Stimulated activated CD8-positive, alpha-beta memory T cell treated with anti-CD3 and anti-CD28 coated beads, Interleukin-4, amount 100 ng/mL, for 1 hour (primary cell): ENCODE results near the gene ANO6.
"Not testable (repeated sequence)": the region's sequence is repeated elsewhere in the genome, so short reads cannot be mapped to it uniquely, and the experiment has no call there.

Experiments used
- DNase-seq, 2 donors: peaks; one replicate each; pipeline ENCODE4 v3.0.0-alpha.2; 2020; ENCODE audit warnings: low read depth in 2 of 2, low spot score in 1 of 2

Gene ANO6

DNA sequence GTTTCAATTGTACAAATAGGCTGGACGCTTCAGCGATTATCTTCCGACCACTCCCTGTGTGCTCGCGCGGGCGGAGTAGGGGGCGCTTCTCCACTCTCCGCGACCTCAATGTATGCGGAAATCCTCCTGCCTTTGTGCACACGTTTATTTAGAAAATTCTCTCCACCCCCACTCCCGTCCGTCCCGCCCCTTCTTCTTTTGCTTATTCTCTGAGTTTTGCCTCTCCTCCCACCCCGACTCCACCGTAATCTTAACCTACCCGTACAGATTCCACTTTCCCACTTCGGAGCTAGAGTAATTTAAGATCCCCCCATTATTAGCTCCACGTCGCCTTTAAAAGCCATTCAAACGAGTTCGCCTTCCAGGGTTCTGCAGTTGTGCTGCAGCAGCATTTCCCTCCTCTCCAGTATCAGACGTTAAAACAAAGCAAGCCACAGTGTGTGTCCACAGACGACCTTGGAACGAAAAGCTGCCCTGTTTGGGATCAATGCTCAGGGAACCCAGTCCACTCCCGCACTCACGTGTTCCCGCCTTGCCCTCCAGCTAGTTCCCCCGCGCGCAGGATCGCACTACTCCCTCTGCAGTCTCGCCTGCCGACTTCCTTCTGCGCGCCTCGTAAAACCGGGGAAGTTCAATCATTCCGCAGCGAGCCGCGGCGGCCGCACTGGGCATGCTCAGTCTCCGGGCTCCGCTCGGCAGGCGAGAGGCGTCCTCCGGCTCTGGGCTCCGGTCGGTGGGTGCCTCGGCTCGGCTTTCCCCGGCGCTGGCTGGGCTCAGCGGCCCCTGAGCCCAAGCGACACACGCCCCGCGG, at the start of gene ANO6:
Gene ANO6 (plus strand): TSS at position 677 of the 811 bp plus-strand sequence. CDS start 227 bp downstream, outside the sequence.
- peak; percentile 41 to 60 for DNase-seq

- no peak for DNase-seq
Observed at GRCh38 chr12:45168976-45169375, 46.9 kb upstream of the ANO6 start.

GRCh38 chr12:45170456-45171042, 45.3 kb upstream of the ANO6 start:
- peak; percentile 62 to 72 for DNase-seq

- not testable (repeated sequence) for DNase-seq
Observed at GRCh38 chr12:45173293-45173692, 42.6 kb upstream of the ANO6 start.

GRCh38 chr12:45174595-45174994, 41.3 kb upstream of the ANO6 start:
- DNase-seq: no peak

- no peak for DNase-seq
Observed at GRCh38 chr12:45178771-45179170, 37.1 kb upstream of the ANO6 start.

DNA sequence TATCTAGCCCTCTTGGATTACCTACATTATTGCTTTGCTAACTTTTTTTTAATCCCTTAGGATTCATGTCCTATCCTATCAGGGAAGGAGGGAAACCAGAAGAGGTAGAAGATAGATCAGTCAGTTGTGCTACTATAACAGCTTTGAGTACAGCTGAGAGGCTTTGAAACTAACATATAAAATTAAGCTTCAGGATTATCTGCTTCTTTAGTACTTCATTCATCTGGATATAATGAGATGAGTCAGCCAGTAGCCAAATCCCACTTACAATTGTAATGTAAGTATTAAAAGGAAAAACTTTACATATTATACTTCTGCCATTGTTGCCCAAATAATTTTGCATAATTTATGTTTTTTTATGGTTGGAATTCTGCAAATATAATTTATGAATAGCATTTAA, 33.4 kb upstream of the ANO6 start:
- DNase-seq: no peak

DNA sequence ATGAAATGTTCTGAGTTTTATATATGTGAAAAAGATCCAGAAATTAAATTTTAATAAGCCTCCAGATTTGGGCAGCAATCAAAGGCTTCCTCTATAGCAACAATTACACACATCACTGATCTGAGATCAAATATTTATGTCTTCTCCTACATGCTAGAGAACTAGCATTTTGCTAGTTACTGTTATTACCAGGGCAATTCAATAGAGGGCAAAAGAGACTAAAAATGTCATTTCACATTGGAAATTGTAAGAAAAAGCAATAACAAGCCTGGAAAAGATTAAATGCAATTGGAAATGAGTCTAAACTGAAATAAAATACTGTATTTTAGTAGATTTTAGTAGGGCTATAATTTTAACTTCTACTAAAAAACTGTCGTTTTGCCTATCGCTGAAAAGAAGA, 32.6 kb upstream of the ANO6 start:
- DNase-seq: no peak

DNA sequence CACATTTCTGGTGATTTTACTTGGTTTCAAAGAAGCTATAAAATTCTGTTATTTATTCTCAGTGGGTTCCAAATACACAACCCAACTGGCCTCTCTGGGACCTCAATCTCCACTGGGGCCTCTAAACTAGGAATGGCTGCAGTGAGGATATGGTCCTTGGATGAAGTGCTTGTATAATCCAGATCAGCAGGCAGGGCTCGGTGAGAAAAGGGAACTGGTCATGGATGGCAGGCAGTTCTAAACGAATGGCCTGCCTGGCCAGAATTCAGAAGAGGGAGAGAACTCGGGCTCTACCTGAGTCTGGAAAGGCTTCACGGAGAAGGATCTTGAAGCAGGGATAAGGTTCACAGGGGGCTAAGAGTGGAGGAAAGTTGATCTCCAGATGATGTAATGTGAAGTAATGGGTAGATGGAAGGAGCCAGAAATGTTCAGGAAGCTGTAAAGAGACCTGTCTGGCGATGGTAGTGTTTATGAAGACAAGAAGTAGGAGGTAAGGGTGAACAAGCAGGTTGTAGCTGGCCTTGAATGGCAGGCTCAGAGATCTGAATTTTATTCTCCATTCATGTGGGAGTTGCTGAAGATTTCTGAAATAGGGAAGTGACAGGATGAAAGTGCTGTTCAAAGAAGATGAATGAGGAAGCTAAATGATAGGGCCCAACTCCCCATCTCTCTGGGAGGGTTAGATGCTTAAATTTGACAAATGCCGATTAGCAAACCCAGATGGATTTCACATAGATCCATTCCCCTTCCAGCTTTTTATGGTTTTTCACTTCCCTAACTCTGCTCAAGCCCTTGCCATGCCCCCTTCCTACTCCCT, 31.5 kb upstream of the ANO6 start:
- DNase-seq: no peak

DNA sequence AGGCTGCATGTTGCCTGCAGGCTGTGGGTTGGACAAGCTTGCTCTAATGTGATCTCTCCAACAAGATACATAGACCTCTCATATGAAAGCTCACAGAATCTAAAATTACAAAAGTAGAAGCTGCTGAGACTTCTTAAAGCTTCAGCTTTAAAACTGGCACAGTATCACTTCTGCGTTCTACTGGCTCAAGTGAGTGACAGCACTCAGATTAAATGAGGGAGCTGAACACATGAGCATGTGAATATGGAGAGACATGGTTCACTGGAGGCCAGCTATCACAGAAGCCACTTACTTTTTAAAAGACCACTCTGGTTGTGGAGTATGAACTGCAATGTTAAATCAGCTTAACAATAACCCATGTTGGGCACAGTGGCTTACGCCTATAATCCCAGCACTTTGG, 29.1 kb upstream of the ANO6 start:
- DNase-seq: no peak

GRCh38 chr12:45189766-45190403, 26.0 kb upstream of the ANO6 start:
- no peak for DNase-seq

DNA sequence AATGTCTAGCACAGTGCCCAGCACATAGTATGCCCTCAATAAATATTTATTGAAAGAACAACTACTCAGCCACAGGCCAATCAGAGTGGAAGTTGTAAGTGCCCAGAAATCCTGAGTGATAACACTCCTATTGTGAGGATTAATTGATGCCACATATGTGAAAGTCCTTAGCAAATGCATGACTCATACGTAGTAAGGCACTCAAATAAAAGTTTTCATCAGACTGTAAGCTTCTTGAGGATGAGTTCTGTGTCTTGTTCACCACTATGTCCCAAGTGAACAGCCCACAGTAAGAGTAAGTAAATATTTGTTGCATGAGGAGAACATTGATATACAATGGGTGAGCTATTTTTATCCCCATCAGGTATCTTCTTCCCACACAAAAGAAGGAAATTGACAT, 24.7 kb upstream of the ANO6 start:
- no peak for DNase-seq

- DNase-seq: no peak
Observed at GRCh38 chr12:45192707-45193106, 23.2 kb upstream of the ANO6 start.

DNA sequence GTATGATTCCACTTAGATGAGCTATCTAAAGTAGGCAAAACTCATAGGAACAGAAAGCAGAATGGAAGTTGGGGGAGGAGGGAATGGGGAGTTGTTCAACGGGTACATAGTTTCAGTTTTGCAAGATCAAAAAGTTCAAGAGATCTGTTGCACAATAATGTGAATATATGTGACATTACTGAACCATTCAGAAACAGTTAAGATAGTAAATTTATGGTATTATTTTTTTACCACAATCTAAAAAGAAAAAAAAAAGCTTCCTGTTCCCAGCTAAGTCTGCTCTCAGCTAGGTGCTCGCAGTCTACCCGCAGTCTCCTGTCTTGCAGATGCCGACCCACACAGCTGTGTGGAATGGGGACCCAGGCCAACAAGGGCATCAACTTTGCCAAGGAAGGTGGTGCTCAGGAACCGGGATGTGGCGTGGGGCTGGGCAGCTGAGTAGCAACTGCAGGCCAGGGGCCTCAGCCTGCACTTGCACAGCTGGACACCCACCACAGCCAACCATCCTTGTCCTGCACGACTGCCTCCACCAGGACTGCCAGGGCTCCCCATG, 15.3 kb upstream of the ANO6 start:
- DNase-seq: no peak

DNA sequence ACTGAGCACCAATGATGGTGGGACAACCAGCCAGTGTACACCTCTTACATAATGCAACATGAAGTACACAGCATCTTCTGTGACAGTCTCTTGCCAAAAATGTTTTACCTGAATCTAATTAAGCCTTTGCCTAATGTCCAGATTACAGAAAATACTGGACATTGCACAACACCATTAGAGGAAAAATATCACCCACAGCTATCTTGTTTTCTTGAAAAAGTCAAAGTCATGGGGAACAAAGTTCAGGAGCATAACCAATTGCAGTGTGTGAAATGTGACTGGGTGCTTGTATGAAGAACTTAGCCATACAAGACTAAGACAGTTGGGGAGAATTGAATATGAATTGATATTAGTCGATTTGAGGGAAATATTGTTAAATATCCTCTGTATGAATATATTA, 12.1 kb upstream of the ANO6 start:
- DNase-seq: no peak

GRCh38 chr12:45204757-45205156, 11.1 kb upstream of the ANO6 start:
- no peak for DNase-seq

- no peak for DNase-seq
Observed at GRCh38 chr12:45205165-45205825, 10.6 kb upstream of the ANO6 start.

DNA sequence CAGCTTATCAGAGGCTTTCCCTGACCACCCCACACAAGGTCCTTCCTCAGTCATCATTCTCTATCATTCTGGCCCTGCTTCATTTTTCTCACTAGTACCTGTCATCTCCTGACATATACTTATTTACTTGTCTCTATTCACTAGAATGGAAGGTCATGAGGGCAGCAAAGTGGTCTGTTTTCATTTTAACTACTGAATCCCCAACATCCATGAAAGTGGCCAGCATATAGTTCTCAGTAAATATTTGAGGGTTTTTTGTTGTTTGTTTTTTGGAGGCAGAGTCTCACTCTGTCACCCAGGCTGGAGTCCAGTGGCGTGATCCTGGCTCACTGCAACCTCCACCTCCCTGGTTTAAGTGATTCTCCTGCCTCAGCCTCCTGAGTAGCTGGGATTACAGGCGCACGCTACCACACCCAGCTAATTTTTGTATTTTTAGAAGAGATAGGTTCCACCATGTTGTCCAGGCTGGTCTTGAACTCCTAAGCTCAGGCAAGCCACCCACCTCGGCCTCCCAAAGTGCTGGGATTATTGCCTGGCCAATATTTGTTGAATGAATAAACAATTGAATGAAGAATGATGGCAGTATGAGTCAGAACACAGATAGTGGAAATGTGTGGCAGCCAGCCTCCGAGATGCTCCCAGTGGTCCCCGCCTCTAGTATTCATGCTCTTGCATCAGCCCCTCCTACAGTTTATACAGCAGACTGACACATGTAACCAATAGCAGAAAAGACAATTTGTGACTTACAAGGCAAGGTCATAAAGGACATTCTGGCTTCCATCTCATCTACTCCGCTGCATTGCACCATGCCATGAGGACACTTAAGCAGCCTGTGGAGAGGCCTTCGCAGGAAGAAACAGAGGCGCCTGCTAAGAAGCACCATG, 7.0 kb upstream of the ANO6 start:
- DNase-seq: no peak

GRCh38 chr12:45209784-45210183, 6.1 kb upstream of the ANO6 start:
- DNase-seq: no peak

DNA sequence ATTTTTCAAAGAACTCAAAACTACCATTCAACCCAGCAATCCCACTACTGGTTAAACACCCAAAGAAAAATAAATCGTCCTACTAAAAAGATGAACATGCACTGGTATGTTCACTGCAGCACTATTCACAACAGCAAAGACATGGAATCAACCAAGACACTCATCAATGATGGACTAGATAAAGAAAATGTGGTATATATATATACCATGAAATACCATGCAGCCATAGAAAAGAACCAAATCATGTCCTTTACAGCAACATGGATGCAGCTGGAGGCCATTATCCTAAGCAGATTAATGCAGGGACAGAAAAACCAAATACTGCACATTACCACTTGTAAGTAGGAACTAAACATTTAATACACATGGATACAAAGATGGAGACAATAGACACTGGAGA, 3.8 kb upstream of the ANO6 start:
- no peak for DNase-seq
